ENCODE data around the gene PVALB.

DNA sequence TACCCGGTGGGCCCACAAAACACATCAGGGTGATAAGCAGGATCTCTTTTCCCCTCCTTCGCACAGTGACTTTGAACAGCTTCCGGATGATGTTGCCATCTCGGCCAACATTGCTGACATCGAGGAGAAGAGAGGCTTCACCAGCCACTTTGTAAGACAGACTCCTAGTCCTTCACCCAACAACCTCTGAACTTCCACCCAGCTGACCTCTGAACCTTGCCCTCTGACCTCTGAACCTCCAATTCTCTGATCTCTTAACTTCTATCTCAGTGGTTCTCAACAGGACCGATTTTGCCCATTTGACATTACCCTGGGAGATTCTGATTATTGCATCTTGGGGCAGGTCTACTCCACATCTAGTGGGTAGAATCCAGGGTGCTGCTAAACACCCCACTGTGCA lies 47.1 kb upstream of the PVALB start:
- TF ChIP-seq GATA2 (CRISPR knock-in tag; IDR thresholded peaks at IDR 0.05) (no peak), FOSL2 (IDR thresholded peaks at IDR 0.05; ENCODE audit: borderline replicate concordance, low read depth) (no peak), POLR2AphosphoS5 (IDR thresholded peaks at IDR 0.05; ENCODE audit: low read depth, low read length) (no peak), YY1 (IDR thresholded peaks at IDR 0.05; ENCODE audit: low read depth) (no peak), RFX5 (IDR thresholded peaks at IDR 0.05; ENCODE audit: low read length) (no peak)
- TF ChIP-seq, protein P1, sequence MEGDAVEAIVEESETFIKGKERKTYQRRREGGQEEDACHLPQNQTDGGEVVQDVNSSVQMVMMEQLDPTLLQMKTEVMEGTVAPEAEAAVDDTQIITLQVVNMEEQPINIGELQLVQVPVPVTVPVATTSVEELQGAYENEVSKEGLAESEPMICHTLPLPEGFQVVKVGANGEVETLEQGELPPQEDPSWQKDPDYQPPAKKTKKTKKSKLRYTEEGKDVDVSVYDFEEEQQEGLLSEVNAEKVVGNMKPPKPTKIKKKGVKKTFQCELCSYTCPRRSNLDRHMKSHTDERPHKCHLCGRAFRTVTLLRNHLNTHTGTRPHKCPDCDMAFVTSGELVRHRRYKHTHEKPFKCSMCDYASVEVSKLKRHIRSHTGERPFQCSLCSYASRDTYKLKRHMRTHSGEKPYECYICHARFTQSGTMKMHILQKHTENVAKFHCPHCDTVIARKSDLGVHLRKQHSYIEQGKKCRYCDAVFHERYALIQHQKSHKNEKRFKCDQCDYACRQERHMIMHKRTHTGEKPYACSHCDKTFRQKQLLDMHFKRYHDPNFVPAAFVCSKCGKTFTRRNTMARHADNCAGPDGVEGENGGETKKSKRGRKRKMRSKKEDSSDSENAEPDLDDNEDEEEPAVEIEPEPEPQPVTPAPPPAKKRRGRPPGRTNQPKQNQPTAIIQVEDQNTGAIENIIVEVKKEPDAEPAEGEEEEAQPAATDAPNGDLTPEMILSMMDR (IDR thresholded peaks at IDR 0.05): no peak
- TF ChIP-seq, protein P2, sequence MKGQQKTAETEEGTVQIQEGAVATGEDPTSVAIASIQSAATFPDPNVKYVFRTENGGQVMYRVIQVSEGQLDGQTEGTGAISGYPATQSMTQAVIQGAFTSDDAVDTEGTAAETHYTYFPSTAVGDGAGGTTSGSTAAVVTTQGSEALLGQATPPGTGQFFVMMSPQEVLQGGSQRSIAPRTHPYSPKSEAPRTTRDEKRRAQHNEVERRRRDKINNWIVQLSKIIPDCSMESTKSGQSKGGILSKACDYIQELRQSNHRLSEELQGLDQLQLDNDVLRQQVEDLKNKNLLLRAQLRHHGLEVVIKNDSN (IDR thresholded peaks at IDR 0.05; ENCODE audit: borderline replicate concordance, low read depth): no peak
- TF ChIP-seq, protein P3, sequence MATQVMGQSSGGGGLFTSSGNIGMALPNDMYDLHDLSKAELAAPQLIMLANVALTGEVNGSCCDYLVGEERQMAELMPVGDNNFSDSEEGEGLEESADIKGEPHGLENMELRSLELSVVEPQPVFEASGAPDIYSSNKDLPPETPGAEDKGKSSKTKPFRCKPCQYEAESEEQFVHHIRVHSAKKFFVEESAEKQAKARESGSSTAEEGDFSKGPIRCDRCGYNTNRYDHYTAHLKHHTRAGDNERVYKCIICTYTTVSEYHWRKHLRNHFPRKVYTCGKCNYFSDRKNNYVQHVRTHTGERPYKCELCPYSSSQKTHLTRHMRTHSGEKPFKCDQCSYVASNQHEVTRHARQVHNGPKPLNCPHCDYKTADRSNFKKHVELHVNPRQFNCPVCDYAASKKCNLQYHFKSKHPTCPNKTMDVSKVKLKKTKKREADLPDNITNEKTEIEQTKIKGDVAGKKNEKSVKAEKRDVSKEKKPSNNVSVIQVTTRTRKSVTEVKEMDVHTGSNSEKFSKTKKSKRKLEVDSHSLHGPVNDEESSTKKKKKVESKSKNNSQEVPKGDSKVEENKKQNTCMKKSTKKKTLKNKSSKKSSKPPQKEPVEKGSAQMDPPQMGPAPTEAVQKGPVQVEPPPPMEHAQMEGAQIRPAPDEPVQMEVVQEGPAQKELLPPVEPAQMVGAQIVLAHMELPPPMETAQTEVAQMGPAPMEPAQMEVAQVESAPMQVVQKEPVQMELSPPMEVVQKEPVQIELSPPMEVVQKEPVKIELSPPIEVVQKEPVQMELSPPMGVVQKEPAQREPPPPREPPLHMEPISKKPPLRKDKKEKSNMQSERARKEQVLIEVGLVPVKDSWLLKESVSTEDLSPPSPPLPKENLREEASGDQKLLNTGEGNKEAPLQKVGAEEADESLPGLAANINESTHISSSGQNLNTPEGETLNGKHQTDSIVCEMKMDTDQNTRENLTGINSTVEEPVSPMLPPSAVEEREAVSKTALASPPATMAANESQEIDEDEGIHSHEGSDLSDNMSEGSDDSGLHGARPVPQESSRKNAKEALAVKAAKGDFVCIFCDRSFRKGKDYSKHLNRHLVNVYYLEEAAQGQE (IDR thresholded peaks at IDR 0.05; ENCODE audit: low read depth, low read length): no peak

Measured in SK-N-SH (cell line).